Measurements from ENCODE around the gene GKN2.
"Not testable (repeated sequence)": the region's sequence is repeated elsewhere in the genome, so short reads cannot be mapped to it uniquely, and the experiment has no call there.

Gene GKN2

DNA sequence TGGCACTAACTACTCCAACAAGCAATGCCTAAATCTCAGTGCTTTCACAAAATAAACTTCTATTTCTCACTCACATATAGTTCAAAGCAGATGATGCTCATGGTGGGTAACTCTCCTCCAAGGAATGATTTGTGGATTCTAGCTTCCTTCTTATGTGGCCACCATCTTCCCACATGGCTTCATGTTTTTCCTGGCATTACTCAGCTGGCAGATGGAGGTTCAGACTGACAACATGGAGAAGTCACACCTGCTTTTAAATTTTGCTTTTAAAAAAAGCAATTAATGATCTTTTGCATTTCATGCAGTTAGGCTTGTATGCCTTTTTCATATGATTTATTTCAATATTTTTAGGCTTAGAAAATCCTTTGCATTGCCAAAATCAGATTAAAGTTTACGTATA is 6.3 kb upstream of the GKN2 start:
- DNase-seq (ENCODE audit: low read depth) = no peak

DNA sequence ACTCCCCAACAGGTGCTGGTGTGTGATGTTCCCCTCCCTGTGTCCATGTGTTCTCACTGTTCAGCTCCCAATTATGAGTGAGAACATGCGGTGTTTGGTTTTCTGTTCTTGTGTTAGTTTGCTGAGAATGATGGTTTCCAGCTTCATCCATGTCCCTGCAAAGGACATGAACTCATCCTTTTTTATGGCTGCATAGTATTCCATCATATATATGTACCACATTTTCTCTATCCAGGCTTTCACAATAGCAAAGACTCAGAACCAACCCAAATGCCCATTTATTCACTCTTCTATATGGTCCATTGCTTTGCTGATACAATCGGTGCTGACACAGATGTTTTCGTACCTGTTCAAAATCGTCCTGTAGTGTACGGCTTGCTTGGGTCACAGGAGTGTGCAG is 2.7 kb upstream of the GKN2 start:
- DNase-seq (ENCODE audit: low read depth) = not testable (repeated sequence)

DNA sequence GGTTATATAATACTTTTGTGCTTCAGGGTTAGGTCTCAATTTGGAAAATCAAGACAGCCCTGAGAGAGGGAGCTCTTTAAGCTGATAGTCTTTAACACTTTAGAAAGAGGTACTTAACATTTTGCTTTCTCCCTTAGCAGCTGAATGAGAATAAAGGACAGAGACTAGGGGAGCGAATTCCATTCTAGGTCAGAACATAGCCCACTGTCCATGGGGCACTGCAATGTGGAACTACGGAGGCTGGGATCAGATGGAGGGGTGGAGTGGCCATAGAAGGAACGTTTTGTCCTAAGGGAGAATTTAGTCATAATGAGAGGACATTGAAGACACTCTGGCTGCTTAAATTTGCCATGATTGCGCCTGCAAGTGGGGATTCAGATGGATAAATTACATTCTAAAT is 794 bp downstream of the GKN2 start:
- DNase-seq (ENCODE audit: low read depth) = no peak

DNA sequence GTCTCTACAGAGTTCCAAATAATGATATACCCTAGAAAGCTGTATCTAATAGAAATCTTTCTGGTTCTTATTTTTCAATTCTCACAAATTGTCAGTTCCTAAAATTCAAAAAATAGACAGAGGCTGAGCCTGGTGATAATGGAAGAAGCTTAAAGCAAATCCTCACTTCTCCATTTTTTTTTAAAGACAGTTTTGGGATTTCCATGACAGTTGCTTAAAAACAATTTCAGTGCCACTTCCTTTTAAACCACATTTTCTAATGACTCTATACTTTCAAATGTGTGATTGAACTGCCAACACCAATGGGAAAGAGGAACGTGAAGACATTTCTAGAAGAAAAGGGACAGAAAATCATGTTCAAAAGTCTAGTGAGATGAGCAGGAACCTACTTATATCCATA is 4.0 kb downstream of the GKN2 start:
- no peak for DNase-seq (ENCODE audit: low read depth)

DNA sequence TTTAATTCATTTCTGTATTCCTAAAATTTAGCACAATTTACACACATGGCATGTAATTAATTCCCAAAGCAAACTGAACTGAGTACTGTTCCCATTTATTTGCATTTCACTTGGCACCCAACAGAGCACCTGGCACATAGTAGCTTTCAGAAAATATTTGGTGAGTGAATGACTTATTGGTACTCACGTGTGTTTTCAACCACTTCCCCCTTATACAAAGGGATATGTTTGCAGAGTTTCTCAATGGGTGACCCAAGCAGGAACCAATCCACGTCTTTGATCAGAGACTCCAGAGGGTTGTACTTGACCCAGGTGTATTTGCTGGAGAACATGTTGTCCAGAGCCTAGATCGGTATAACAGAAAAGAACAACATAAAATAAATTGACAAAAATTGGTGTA is 6.6 kb downstream of the GKN2 start:
- no peak for DNase-seq (ENCODE audit: low read depth)

DNA sequence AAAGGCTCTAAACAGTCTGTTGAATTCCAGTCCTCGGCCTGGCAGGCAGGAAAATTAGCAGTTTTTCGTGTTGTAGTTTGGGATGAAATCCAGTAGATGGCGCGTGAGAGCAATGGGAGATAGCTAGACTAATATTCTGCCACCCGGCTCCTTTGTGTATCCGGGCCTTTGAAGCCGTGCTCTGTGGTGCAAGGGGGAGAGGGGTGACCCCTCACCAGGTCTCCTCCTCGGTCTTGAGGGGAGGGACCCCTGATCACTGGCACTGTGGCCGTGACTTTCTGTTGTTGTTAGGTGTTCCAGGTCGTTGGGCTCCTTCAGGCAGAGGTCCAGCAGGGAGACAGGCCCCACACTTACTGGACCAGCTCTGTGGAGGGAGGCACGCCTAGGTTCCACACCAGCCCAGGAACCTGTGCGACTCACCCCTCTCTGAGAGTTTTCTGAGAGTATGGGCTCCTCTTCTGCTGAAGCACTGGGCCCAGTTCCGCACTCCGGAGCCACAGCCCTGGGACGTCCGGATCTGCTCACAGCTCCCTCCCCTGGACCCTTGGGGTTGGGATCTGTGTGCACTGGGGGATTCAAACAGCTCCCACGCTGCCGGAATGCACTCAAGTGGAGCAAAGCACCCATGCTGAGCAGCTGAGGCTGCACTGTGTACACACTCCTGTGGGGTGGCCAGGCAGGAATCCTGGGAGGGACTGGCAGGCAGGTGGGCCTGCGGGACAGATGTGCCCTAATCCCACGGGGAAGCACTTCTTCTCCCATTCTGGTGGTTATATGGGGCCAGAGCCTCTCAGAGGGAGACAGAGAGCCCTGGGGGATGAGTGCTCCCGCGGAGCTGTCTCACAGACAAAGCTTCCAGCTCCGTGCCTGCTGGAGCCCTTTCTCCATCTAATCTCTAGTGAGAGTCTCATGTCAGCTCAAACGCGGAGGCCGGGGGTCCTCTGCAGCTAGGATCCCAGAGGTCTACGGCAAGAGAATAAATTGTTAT is 8.8 kb downstream of the GKN2 start:
- DNase-seq (ENCODE audit: low read depth) = no peak

DNA sequence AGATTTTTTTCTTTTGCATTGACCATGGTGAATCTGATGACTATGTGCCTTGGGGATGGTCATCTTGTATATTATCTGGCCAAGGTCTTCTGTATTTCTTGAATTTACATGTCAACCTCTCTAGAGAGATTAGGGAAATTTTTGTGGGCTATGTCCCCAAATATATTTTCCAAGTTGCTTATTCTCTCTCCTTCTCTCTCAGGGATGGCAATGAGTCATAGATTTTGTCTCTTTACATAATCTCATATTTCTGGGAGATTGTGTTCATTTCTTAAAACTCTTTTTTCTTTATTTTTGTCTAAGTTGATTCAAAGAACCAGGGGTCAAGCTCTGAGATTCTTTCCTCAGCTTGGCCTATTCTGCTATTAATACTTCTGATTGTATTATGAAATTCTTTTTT is 9.9 kb downstream of the GKN2 start:
- no peak for DNase-seq (ENCODE audit: low read depth)

DNA sequence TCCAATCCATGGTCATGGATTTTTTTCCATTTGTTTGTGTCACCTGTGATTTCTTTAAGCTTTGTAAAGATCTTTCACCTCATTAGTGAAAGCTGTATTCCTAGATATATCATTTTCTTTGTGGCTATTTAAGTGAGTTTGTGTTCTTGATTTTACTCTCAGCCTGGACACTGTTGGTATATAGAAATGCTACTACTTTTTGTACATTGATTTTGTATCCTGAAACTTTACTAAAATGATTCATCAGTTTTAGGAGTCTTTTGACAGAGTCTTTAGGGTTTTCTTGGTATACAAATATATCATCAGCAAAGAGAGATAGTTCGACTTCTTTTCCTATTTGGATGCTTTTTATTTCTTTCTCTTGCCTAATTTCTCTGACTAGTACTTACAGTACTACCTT is 12.3 kb downstream of the GKN2 start:
- DNase-seq (ENCODE audit: low read depth) = no peak

DNA sequence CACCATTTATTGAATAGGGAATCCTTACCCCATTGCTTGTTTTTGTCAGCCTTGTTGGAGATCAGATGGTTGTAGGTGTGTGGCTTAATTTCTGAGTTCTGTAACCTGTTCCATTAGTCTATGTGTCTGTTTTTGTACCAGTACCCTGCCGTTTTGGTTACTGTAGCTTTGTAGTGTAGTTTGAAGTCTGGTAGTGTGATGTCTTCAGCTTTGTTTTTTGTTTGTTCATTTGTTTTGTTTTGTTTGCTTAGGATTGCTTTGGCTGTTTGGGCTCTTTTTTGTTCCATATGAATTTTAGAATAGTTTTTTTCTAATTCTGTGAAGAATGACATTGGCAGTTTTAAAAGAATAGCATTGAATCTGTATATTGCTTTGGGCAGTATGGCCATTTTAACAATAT is 12.7 kb downstream of the GKN2 start:
- DNase-seq (ENCODE audit: low read depth) = no peak

DNA sequence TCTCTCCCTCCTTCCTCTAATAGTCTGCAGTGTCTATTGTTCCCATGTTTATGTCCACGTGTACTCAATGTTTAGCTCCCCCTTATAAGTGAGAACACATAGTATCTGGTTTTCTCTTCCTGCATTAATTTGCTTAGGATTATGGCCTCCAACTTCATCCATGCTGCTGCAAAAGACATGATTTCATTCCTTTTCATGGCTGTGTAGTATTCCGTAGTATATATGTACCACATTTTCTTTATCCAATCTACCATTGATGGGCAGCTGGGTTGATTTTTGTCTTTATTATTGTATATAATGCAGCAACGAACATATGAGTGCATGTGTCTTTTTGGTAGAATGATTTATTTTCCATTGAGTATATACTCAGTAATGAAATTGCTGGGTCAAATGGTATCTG is 13.8 kb downstream of the GKN2 start:
- DNase-seq (ENCODE audit: low read depth) = no peak

DNA sequence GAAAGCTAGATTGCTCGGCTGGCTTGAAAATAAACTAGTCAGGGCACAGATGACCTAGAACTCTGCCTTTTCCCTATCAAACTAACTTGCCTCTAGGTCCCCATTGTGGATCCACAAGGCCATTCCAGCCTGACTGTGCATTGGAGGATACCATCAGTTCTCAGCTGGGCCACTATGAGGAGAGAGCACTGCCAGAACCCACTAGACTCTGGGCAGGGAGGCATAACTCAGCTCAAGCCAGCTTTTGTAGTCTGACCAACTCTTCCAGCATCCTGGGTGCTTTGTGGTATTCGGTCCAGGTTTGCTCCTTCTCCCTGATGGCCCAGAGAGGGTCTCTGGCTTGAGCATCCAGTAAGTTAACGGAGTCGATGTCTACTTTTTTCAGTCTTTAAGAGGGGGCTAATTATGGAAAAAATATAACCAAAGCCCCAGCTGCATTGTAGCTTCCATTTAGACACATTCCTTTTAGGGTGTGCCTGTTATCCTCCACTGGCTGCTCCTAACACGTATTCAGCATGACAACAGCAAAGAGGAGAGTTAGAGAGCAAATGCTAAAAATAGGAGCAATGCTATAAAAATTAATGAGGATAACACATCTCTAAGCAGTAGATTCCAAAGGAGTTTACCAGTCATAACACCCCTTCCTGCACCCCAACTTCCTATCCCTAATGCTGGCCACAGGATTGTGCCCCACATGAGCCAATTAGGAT is 15.2 kb downstream of the GKN2 start:
- no peak for DNase-seq (ENCODE audit: low read depth)

DNA sequence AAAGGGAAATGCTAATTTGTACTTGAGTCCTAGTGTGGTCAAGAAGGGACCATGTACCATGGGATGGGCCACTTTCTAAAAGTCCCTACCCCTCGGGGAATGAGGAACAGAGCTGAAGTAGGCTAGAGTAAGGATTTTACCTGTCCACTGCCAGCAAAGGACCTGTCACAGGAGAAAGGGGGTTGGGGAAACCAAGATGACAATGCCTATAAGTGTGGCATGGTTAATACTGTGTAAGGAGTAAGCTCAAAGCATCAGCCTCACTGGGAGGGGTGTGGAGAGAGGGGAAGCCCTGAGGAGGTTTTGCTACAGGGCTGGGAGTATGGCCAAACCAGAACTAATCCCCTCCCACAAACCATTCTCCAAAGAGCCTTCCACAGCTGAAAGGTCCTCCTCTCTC is 15.8 kb downstream of the GKN2 start:
- DNase-seq (ENCODE audit: low read depth) = no peak

DNA sequence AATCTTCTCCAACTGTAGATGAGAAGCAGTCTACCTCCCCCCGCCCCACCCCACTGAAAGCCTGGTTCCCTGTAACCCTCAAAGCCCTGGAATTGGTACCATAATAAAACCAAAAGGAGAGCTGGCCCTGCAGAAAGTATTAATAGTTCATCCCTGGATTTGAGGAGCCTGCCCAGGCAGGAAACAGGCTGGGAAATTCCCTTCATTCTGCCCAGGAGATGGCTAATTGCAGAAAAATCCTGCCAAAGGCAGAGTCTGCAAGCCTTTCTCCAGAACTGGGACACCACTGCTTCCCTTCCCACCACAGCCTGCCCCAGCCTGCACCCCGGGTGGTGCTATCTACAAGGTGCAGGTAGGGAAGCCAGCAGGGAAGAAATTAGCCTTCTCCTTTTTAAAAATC is 16.3 kb downstream of the GKN2 start:
- no peak for DNase-seq (ENCODE audit: low read depth)

DNA sequence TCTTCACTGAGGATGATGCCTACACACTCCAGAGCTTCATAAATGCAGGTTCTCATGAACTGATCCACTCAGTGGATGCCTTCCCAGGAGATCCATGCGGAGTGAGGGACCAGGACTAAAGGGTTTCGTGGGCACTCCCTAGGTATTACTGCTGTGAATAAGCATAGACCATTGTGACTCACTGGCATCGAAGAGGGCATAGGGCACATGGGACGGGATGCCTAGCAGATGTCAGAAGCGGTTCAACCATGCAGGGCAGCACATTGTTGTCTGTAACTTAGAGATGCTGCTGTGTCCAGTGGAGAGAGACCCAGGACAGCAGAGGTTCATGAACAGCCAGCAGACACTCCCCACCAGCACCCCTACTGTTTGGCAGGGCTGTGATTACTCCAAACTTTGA is 17.2 kb downstream of the GKN2 start:
- DNase-seq (ENCODE audit: low read depth) = no peak

DNA sequence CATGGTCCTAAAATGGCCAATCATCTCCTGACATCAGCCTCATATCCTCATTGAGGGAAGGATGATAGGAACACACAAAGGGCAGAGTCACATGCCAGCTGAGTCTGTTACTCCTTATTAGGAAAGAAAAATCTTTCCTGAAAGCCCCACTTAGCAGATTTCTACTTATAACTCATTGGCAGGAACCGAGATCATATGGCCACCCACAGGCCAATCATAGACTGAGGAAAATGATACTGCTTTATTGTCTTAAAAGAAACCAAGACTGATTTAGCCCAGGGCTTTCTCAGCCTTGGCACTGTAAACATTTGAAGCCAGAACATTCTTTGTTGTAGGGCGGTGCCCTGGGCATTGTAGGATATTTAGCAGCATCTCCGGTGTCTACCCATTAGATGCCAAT is 18.7 kb downstream of the GKN2 start:
- DNase-seq (ENCODE audit: low read depth) = no peak

DNA sequence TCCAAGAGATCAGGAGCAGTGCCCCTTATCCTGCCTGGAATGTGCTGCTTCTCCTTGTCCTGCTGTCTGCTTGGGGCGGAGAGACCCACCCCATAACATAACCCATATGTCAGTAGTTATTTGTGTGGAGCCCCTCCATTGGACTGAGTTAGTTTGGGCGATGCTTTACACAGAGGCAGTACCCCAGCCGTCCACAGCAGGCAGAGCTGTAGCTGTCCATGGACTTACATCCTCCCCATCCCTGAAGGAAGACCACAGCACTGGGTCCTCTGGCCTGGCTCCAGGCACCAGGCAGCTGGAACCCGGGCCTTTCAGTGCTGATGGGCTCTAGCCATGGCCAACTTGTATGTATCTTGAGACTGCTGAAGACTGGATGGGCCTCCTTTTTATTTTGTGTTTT is 20.3 kb downstream of the GKN2 start:
- no peak for DNase-seq (ENCODE audit: low read depth)

DNA sequence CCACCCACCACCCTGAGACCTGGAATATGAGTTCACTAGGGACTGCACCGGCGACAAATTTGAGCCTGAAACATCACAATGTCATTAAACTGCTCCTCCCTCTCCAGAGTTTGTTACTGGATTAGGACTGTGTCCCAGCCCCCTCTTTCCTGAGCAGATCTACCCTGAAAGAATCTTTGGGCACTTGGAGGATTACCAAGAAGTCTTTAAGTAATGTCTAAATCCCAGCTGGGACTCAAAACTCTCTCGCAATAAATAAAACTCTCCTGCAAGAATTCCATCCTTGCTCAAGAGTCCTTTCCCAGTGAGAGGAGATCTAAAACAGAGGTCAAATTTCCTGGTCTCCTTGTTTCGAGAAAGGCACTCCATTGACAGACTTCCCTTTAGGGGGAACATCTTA is 20.9 kb downstream of the GKN2 start:
- DNase-seq (ENCODE audit: low read depth) = no peak

DNA sequence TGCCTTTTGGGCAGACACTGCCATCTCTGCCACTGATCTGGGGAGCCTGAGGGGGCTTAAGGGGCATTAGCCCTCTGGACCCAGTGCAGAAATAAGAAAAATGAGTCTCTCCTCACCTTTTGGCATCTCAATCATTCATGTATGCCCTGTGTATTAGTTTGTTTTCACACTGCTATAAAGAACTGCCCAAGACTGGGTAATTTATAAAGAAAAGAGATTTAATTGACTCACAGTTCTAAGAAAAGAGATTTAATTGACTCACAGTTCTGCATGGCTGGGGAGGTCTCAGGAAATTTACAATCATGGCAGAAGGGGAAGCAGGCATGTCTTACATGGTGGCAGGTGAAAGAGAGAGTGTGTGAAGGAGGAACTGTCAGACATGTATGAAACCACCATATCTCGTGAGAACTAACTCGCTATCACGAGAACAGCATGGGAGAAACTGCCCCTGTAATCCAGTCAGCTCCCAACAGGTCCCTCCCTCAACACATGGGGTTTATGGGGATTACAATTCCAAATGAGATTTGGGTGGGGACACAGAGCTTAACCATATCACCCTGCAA is 21.5 kb downstream of the GKN2 start:
- no peak for DNase-seq (ENCODE audit: low read depth)

DNA sequence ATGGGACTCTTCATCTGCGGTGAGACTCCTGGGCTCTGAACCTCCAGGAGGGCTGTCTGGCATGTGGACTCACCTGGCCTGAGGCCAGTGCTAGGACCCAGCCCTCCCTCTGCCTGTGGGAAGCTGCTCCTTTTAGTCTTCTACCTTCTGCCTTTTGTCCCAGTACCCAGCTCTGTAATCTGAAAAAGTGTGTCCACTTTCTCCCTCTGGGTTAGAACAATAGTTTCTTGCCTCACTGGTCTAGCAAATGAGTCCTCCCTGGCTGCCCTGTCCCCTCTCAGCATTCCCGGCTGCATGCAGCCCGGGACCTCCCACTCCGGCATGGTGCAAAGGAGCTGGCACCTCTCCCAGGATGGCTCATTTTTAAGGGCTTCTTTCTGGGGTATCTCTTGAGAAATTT is 25.9 kb downstream of the GKN2 start:
- no peak for DNase-seq (ENCODE audit: low read depth)

DNA sequence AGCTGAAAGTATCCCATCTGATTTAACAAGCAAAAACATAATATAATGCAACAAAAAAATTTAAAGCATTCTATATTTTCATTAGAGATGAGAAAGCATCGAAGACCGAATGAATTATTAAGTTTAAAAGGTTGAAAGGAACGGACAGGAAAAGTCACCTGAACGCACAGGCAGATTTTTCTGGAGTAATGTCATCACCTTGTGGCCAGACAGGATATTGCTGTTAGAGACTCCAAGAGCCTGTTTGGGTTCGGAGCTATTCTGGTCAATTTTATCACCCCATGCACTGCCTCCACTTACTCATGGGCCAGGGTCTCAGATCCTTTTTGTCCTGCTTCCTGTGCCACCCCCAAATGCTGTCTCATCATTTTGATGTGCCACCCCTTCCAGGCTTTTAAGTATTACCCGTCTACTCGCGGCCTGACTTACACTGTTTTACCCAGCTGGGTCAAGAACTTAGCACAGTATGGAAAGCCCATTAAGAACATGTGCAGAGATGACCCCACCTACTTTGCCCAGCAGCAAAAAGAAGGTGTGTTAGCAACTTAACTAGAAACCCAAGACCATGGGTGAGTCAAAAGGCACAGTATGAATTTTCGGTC is 27.3 kb downstream of the GKN2 start:
- DNase-seq (ENCODE audit: low read depth) = no peak

DNA sequence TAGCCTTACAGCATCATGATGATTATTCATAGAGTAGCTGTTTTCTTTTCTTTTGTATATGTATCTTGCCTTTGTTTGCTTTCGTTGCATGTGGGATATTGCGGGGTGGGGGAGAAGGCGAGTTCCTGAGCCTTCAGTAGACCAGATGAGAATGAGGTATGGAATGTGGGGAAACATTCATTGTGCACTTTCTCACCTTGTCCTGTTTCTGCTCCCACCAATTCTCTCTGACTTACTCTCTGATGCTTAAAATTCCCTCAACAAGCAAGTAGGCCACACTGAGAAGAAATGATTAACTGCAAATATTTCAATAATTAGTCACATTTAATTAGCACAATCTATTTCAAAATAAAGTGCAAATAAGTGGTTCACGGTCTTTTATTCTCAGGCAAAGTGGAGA is 31.0 kb downstream of the GKN2 start:
- DNase-seq (ENCODE audit: low read depth) = no peak

DNA sequence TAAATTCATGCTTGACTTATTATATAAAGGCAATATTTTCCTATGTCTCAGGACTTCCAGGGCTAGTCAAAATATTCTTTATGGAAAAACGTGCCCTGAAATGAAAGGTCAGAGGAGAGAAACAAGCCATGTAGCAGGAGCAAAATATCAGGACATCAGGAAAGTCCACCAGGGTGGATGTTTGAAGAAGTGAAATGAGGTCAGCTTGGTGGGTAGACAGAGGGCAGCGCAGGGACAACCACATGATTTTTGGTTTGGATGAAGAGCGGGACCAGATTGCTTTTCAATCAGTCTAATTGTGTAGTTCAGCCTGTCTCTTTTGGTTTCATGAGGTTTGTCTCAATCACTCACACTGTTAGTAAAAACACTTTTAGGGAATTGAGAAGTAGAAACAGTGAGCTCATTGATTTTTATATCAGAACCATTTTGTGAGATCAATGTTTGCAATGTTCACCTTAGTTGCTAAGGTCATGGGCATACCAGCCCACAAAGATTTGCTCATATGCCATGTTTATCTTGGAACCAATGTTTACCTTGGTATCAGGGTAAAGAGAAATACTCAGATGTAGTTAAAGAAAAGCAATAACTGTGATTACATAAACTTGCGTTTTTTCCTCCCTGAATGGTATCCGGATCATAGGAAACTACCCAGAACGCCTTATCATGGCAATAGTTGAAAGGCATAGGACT is 32.1 kb downstream of the GKN2 start:
- no peak for DNase-seq (ENCODE audit: low read depth)

Data from non-pigmented ciliary epithelial cell (primary cell).